RWPE1 (cell line): Measurements from ENCODE around the gene BCAN.

Experiments used
- CTCF ChIA-PET: fragments of 350-600 bp; sonication (Branson Sonifier 250); formaldehyde crosslinking; extraction: SDS; loops from one replicate; lab custom pipeline; 2021; lab: Yijun Ruan, JAX
- POLR2A ChIA-PET: fragments of 400-600 bp; formaldehyde crosslinking; extraction: SDS; loops from one replicate; lab custom pipeline; 2020; ENCODE audit warnings: antibody characterized with exemption; ENCODE audit not compliant: low non-redundant PET; lab: Yijun Ruan, JAX
- DNase-seq: peaks from one replicate; pipeline ENCODE4 v3.0.0; 2012; ENCODE audit warnings: low spot score
- H3K27ac ChIP-seq: fragments of 450-650 bp; 2 replicates; pipeline ENCODE4 v1.5.1; 2017
- CTCF ChIP-seq: fragments of 450-650 bp; conservative IDR thresholded peaks from 2 replicates; pipeline ENCODE4 v1.5.1; 2017; ENCODE audit warnings: low read depth, mild to moderate bottlenecking

Gene BCAN

GRCh38 chr1:156691665-156692440, 49.9 kb downstream of the BCAN start:
- no peak for TF ChIP-seq CTCF
- peak overlapping the region; percentile 82 for H3K27ac ChIP-seq
- ChIA-PET CTCF (interaction anchor here (0.5 to 9.5 kb wide), 5 partner anchors 8 to 201 kb away, joined by 3 to 225 read pairs (median 6); partner anchors contain the start of genes CRABP2, ISG20L2 and METTL25B), POLR2A (interaction anchor here (0.6 to 1.5 kb wide), 3 partner anchors 13 to 1371 kb away, joined by 3 to 5 read pairs (median 3); partner anchors contain the start of genes CRABP2 and RUSC1)
- DNase-seq, result peak; percentile 68

GRCh38 chr1:156692441-156692924, 50.6 kb downstream of the BCAN start:
- POLR2A ChIA-PET, result interaction anchor here (0.7 to 1.5 kb wide), 2 partner anchors 13 to 1372 kb away, joined by 3 to 5 read pairs; partner anchors contain the start of genes CRABP2 and RUSC1
- no peak for DNase-seq
- H3K27ac ChIP-seq, result peak overlapping the region; percentile 82
- CTCF ChIA-PET, result interaction anchor here (0.5 to 9.5 kb wide), 5 partner anchors 9 to 200 kb away, joined by 3 to 225 read pairs (median 6); partner anchors contain the start of genes CRABP2, ISG20L2 and METTL25B
- TF ChIP-seq CTCF, result no peak

- TF ChIP-seq CTCF, result no peak
- ChIA-PET CTCF (interaction anchor here (0.5 to 9.5 kb wide), 6 partner anchors 9 to 338 kb away, joined by 3 to 225 read pairs (median 5); partner anchors contain the start of genes CRABP2, ISG20L2 and METTL25B), POLR2A (no interaction called here)
- peak overlapping the region; percentile 82 for H3K27ac ChIP-seq
- no peak for DNase-seq
These were observed 51.3 kb downstream of the BCAN start for GRCh38 chr1:156692925-156693847.

- TF ChIP-seq CTCF, result no peak
- CTCF ChIA-PET, result interaction anchor here (0.6 to 8.7 kb wide), 4 partner anchors 10 to 67 kb away, joined by 4 to 225 read pairs (median 6); partner anchors contain the start of gene CRABP2
- peak overlapping the region; percentile 82 for H3K27ac ChIP-seq
- no peak for DNase-seq
- POLR2A ChIA-PET, result no interaction called here
These were observed 52.2 kb downstream of the BCAN start for GRCh38 chr1:156693848-156694689.

- no peak for DNase-seq
- peak overlapping the region; percentile 82 for H3K27ac ChIP-seq
- ChIA-PET POLR2A (no interaction called here), CTCF (interaction anchor here (0.6 to 8.7 kb wide), 2 partner anchors 14 to 25 kb away, joined by 5 to 225 read pairs; partner anchors contain the start of gene CRABP2)
- no peak for TF ChIP-seq CTCF
These were observed 52.7 kb downstream of the BCAN start for GRCh38 chr1:156694690-156694962.
